GM21423 (cell line): ENCODE measurements around the gene TECR.
A peak's percentile ranks its signal among the peaks of the same experiment; 100 is the strongest.

Experiments used
- ATAC-seq: cut with Tn5 transposase; IDR thresholded peaks from one replicate; pipeline ENCODE4 v1.9.1; 2021; ENCODE audit warnings: mild to moderate bottlenecking, moderate library complexity; ENCODE audit not compliant: unreplicated experiment

The TECR gene

GRCh38 chr19:14507704-14508542 lies 21.5 kb upstream of the TECR start:
- no peak for ATAC-seq

GRCh38 chr19:14510311-14511228 lies 18.8 kb upstream of the TECR start:
- no peak for ATAC-seq

- no peak for ATAC-seq
Observed at GRCh38 chr19:14511229-14511593, 18.2 kb upstream of the TECR start.

- no peak for ATAC-seq
Observed at GRCh38 chr19:14512406-14512961, 16.9 kb upstream of the TECR start.

GRCh38 chr19:14514215-14514863 lies 15.1 kb upstream of the TECR start:
- no peak for ATAC-seq

- ATAC-seq: no peak
Observed at GRCh38 chr19:14515501-14516047, 13.8 kb upstream of the TECR start.

- no peak for ATAC-seq
Observed at GRCh38 chr19:14516048-14516534, 13.3 kb upstream of the TECR start.

- no peak for ATAC-seq
Observed at GRCh38 chr19:14516746-14517438, 12.5 kb upstream of the TECR start.

- no peak for ATAC-seq
Observed at GRCh38 chr19:14517446-14517839, 12.0 kb upstream of the TECR start.

GRCh38 chr19:14517840-14518505 lies 11.4 kb upstream of the TECR start, which contains the start of gene DNAJB1:
DNAJB1 (minus strand) TSS chr19:14518397; CDS start chr19:14518349, 48 bp downstream.
- ATAC-seq: peak; percentile 61

GRCh38 chr19:14519245-14519859 lies 10.0 kb upstream of the TECR start:
- ATAC-seq: no peak

GRCh38 chr19:14519860-14520407 lies 9.5 kb upstream of the TECR start:
- ATAC-seq: no peak

GRCh38 chr19:14520543-14520942 lies 8.9 kb upstream of the TECR start:
- no peak for ATAC-seq

- no peak for ATAC-seq
Observed at GRCh38 chr19:14525729-14526128, 3.7 kb upstream of the TECR start.

GRCh38 chr19:14526423-14526822 lies 3.0 kb upstream of the TECR start:
- no peak for ATAC-seq

- ATAC-seq: no peak
Observed at GRCh38 chr19:14528419-14529253, 758 bp upstream of the TECR start.

- no peak for ATAC-seq
Observed at GRCh38 chr19:14530005-14530348, 583 bp downstream of the TECR start.

- no peak for ATAC-seq
Observed at GRCh38 chr19:14530506-14530905, 1.1 kb downstream of the TECR start.
